H1 (cell line): ENCODE results near the gene ZNF304. TPM values are rescaled to one million over a fixed set of nuclear protein-coding genes. Genes with fewer than 3 reads are reported as not detected.

ENCODE experiments used
- CTCF ChIA-PET: fragments of 300-600 bp; sonication (Branson Sonifier 250); formaldehyde crosslinking; loops from one replicate; lab custom pipeline; 2021; ENCODE audit not compliant: partially characterized antibody; lab: Charles Lee
- POLR2A ChIA-PET: fragments of 300-600 bp; sonication (Branson Sonifier 250); formaldehyde crosslinking; loops from one replicate; lab custom pipeline; 2021; ENCODE audit warnings: inconsistent platforms; ENCODE audit not compliant: partially characterized antibody; lab: Charles Lee
- DNase-seq, 2 experiments: peaks; one replicate each; pipeline versions ENCODE4 v3.0.0 to v3.0.0-alpha.2; 2010 to 2022; ENCODE audit warnings: low spot score in 2 of 2, low read depth in 1 of 2, mixed read lengths in 1 of 2
- FAIRE-seq: peaks from 2 replicates; lab custom pipeline; 2011; peaks lifted over from hg19 to GRCh38; lab: Jason Lieb, UNC
- H2AFZ ChIP-seq: 2 replicates; pipeline ENCODE4 v1.8.1; 2012; ENCODE audit warnings: low read length, inconsistent platforms
- H2AK5ac ChIP-seq: 2 replicates; pipeline ENCODE4 v1.6.1; 2013; ENCODE audit warnings: low read depth, low read length
- H2BK120ac ChIP-seq: replicated peaks from 2 replicates; pipeline ENCODE3; 2013; ENCODE audit warnings: low read depth, low read length, inconsistent platforms
- H2BK12ac ChIP-seq: 2 replicates; pipeline ENCODE4 v1.6.1; 2013; ENCODE audit warnings: low read depth, low read length
- H2BK15ac ChIP-seq: 2 replicates; pipeline ENCODE4 v1.6.1; 2013; ENCODE audit warnings: low read length
- H2BK20ac ChIP-seq: 2 replicates; pipeline ENCODE4 v1.6.1; 2013; ENCODE audit warnings: low read length
- H2BK5ac ChIP-seq: 2 replicates; pipeline ENCODE4 v1.6.1; 2013; ENCODE audit warnings: low read depth, low read length
- H3K14ac ChIP-seq: 2 replicates; pipeline ENCODE4 v1.6.1; 2013; ENCODE audit warnings: inconsistent platforms; ENCODE audit not compliant: insufficient read length
- H3K18ac ChIP-seq: 2 replicates; pipeline ENCODE4 v1.6.1; 2013; ENCODE audit warnings: low read length; ENCODE audit errors: extremely low read depth
- H3K23ac ChIP-seq: 2 replicates; pipeline ENCODE4 v1.6.1; 2013; ENCODE audit warnings: inconsistent platforms; ENCODE audit not compliant: insufficient read length
- H3K23me2 ChIP-seq: 2 replicates; pipeline ENCODE4 v1.6.1; 2013; ENCODE audit warnings: low read depth, low read length
- H3K27ac ChIP-seq: 2 replicates; pipeline ENCODE4 v1.6.1; 2011; ENCODE audit warnings: low read depth, low read length, inconsistent platforms
- H3K27me3 ChIP-seq, 4 experiments: replicated peaks in 1 of 4; 1 replicate in 1 of 4; 2 replicates in 3 of 4; pipeline versions ENCODE4 v1.6.1 to v1.8.1; 2011 to 2013; ENCODE audit warnings: low read length in 3 of 4, mild to moderate bottlenecking in 3 of 4, inconsistent platforms in 2 of 4, mixed read lengths in 2 of 4, moderate library complexity in 1 of 4; ENCODE audit not compliant: control insufficient read depth in 3 of 4, insufficient read depth in 3 of 4; ENCODE audit errors: extremely low read depth in 1 of 4
- H3K36me3 ChIP-seq, 4 experiments: 2 replicates each; pipeline versions ENCODE4 v1.6.1 to v1.8.1; 2011 to 2013; ENCODE audit warnings: mild to moderate bottlenecking in 4 of 4, low read length in 3 of 4, moderate library complexity in 2 of 4, control low read depth in 1 of 4, inconsistent platforms in 1 of 4; ENCODE audit not compliant: insufficient read depth in 4 of 4, control insufficient read depth in 2 of 4
- H3K4ac ChIP-seq: replicated peaks from 2 replicates; pipeline ENCODE3; 2013; ENCODE audit warnings: low read length, low read depth, mixed read lengths, inconsistent platforms; ENCODE audit not compliant: insufficient read length
- H3K4me1 ChIP-seq, 4 experiments: replicated peaks in 1 of 4; 1 replicate in 1 of 4; 2 replicates in 3 of 4; pipeline versions ENCODE4 v1.6.1 to v1.8.1; 2011 to 2013; ENCODE audit warnings: low read length in 3 of 4, inconsistent platforms in 2 of 4, mixed read lengths in 1 of 4; ENCODE audit not compliant: insufficient read depth in 4 of 4, control insufficient read depth in 3 of 4
- H3K4me2 ChIP-seq, 2 experiments: 2 replicates each; pipeline versions ENCODE4 v1.6.1 to v1.8.1; 2011 to 2013; ENCODE audit warnings: low read depth in 2 of 2, low read length in 2 of 2, control low read depth in 1 of 2, inconsistent platforms in 1 of 2, mild to moderate bottlenecking in 1 of 2; ENCODE audit not compliant: insufficient read depth in 1 of 2
- H3K4me3 ChIP-seq, 4 experiments: fragments of 200-600, 300-600 bp in 1 of 4; sonication (generic), shearing (Covaris generic), sonication (Bioruptor Twin) in 1 of 4; 2 replicates each; pipeline versions ENCODE4 v1.5.1 to v1.8.1; 2011 to 2016; ENCODE audit warnings: low read length in 4 of 4, low read depth in 3 of 4, control low read depth in 2 of 4, inconsistent platforms in 2 of 4, mild to moderate bottlenecking in 2 of 4, mixed read lengths in 1 of 4, moderate library complexity in 1 of 4; ENCODE audit not compliant: insufficient read depth in 2 of 4; ENCODE audit errors: extremely low read depth in 1 of 4
- H3K56ac ChIP-seq: replicated peaks from 2 replicates; pipeline ENCODE3; 2013; ENCODE audit warnings: low read depth, mild to moderate bottlenecking, mixed read lengths, low read length, inconsistent platforms; ENCODE audit not compliant: insufficient read length
- H3K79me1 ChIP-seq: 2 replicates; pipeline ENCODE4 v1.6.1; 2013; ENCODE audit warnings: low read depth, low read length, control low read depth
- H3K79me2 ChIP-seq, 2 experiments: 2 replicates each; pipeline versions ENCODE4 v1.6.1 to v1.8.1; 2012 to 2013; ENCODE audit warnings: low read length in 2 of 2, mild to moderate bottlenecking in 2 of 2, inconsistent platforms in 1 of 2; ENCODE audit not compliant: insufficient read depth in 2 of 2, control insufficient read depth in 1 of 2
- H3K9ac ChIP-seq, 4 experiments: replicated peaks in 1 of 4; 1 replicate in 1 of 4; 2 replicates in 3 of 4; pipeline versions ENCODE4 v1.6.1 to v1.8.1; 2011 to 2013; ENCODE audit warnings: low read depth in 3 of 4, low read length in 3 of 4, control low read depth in 2 of 4, mild to moderate bottlenecking in 2 of 4, moderate library complexity in 2 of 4, inconsistent platforms in 1 of 4; ENCODE audit errors: extremely low read depth in 1 of 4
- H3K9me3 ChIP-seq, 2 experiments: 2 replicates each; pipeline versions ENCODE4 v1.6.1 to v1.8.1; 2012 to 2013; ENCODE audit warnings: mild to moderate bottlenecking in 2 of 2, moderate library complexity in 2 of 2, control low read depth in 1 of 2, inconsistent platforms in 1 of 2, low read depth in 1 of 2, low read length in 1 of 2, mixed read lengths in 1 of 2; ENCODE audit not compliant: insufficient read depth in 2 of 2
- H4K20me1 ChIP-seq, 2 experiments: replicated peaks in 1 of 2; 2 replicates each; pipeline versions ENCODE3 to v1.8.1; 2011 to 2013; ENCODE audit warnings: inconsistent platforms in 2 of 2, low read length in 2 of 2, mild to moderate bottlenecking in 1 of 2; ENCODE audit not compliant: insufficient read depth in 2 of 2, control insufficient read depth in 1 of 2
- H4K5ac ChIP-seq: 2 replicates; pipeline ENCODE4 v1.6.1; 2013; ENCODE audit warnings: low read length, low read depth, mixed read lengths, inconsistent platforms; ENCODE audit not compliant: insufficient read length
- H4K8ac ChIP-seq: 2 replicates; pipeline ENCODE4 v1.8.0; 2013; ENCODE audit warnings: mild to moderate bottlenecking, moderate library complexity, low read length, inconsistent platforms; ENCODE audit not compliant: insufficient read depth; ENCODE audit errors: extremely low read depth
- H4K91ac ChIP-seq: replicated peaks from 2 replicates; pipeline ENCODE3; 2013; ENCODE audit warnings: low read length, mixed read lengths, inconsistent platforms; ENCODE audit not compliant: insufficient read length
- GABPA ChIP-seq: IDR thresholded peaks from 2 replicates; pipeline ENCODE4 v1.6.1; 2011; ENCODE audit warnings: mild to moderate bottlenecking, low read length, moderate library complexity, borderline replicate concordance; ENCODE audit not compliant: insufficient read depth
- HDAC6 ChIP-seq: IDR thresholded peaks from one replicate; pipeline ENCODE4 v1.7.1; 2012; ENCODE audit warnings: low read depth, mild to moderate bottlenecking, inconsistent platforms, low read length, moderate library complexity
- MAFK ChIP-seq: IDR thresholded peaks from 2 replicates; pipeline ENCODE4 v1.6.1; 2012; ENCODE audit warnings: low read depth, mild to moderate bottlenecking, improper control_type of control experiment, low read length
- WGBS, 2 experiments: shearing (Covaris generic) in 1 of 2; methylation state at CpG; one replicate each; pipeline versions ENCODE4 v1.1.6 to v1.1.7; 2013 to 2015; ENCODE audit warnings: low lambda C conversion rate in 2 of 2, mixed read lengths in 2 of 2, inconsistent platforms in 1 of 2, low coverage in 1 of 2, missing lambda C conversion rate in 1 of 2; ENCODE audit not compliant: insufficient replicate concordance in 2 of 2, insufficient coverage in 1 of 2, insufficient read length in 1 of 2; ENCODE audit errors: extremely low coverage in 1 of 2, missing lambda C conversion rate in 1 of 2; 5-methylcytosine and 5-hydroxymethylcytosine counted together
- polyA plus RNA-seq, 7 experiments: library from polyadenylated mRNA; depleted of rRNA in 3 of 7; stranded (reverse) in 5 of 7; unstranded in 2 of 7; fragments of >200 nt in 5 of 7; fragments of 200-250 nt in 2 of 7; gene quantifications; 1 replicate in 5 of 7; 2 replicates in 1 of 7; 4 replicates in 1 of 7; pipeline versions ENCODE4 v1.2.1 to v1.2.3, GENCODE V29; 2011 to 2013; ENCODE audit warnings: missing spikeins in 2 of 7, mixed read lengths in 2 of 7
- total RNA-seq: library from RNA; stranded (reverse); fragmentation: NEBNext Ultra II Directional; extraction: Animal tissue kit (Norgen Biotek cat#: 25700); gene quantifications from 2 replicates; pipeline ENCODE4 v1.2.1, GENCODE V29; 2021

Gene ZNF304
- total and polyA plus RNA-seq, 2 of the 8 experiments (the other 6 are each of a cell fraction or from before 2014, with no cell fraction given): 4.3 to 10.5 TPM

GRCh38 chr19:57317503-57317902 is 33.6 kb upstream of the ZNF304 start:
- Histone ChIP-seq H3K23ac (no peak overlapping the region), H3K36me3 (no peaks in the 10 kb centered on the region), H2AK5ac (no peak overlapping the region), H4K8ac (no peak overlapping the region; the same call in 1 of the 2 replicates), H2BK15ac (no peak overlapping the region), H3K79me2 (peaks cover 10 to 19% of the 10 kb centered on the region in 2 experiments), H3K23me2 (peaks cover 7% of the 10 kb centered on the region), H3K18ac (no peak overlapping the region), H3K14ac (no peak overlapping the region), H3K79me1 (peaks cover 8% of the 10 kb centered on the region), H3K4ac (no peak overlapping the region), H2BK20ac (no peak overlapping the region), H2AFZ (0 out of 2 replicates have a peak overlapping the region, but pooled peaks have one; percentile 21), H3K4me2 (peak overlapping the region; percentile 49 to 54; a peak in 3 of 4 replicates), H3K9me3 (no peaks in the 10 kb centered on the region), H2BK12ac (no peak overlapping the region), H2BK5ac (no peak overlapping the region), H3K27ac (no peak overlapping the region), H3K4me3 (peak overlapping the region; percentile 8 to 56 (median 26); a peak in 6 of 8 replicates), H3K27me3 (peaks cover 0 to 3% (median 0%) of the 10 kb centered on the region in 4 experiments; a peak in 4 of 7 replicates), H2BK120ac (no peak overlapping the region), H4K20me1 (peaks cover 0 to 2% of the 10 kb centered on the region in 2 experiments), H3K4me1 (peaks cover 0 to 2% (median under 1%) of the 10 kb centered on the region in 4 experiments; a peak in 3 of 7 replicates), H4K5ac (no peak overlapping the region), H3K9ac (no peak overlapping the region), H3K56ac (no peak overlapping the region), H4K91ac (no peak overlapping the region)
- TF ChIP-seq HDAC6 (no peak), GABPA (0 out of 2 replicates have a peak, but pooled peaks have one; percentile 16), MAFK (no peak)
- FAIRE-seq (no peak), DNase-seq (no peak)
- ChIA-PET CTCF (no interaction called here), POLR2A (no interaction called here)
- 16% methylated on average over 29 of the region's 29 CpGs; no CpG with 5 or more reads in 1 of the 2 experiments for WGBS, 2 experiments
